Kidney capillary endothelial cell (primary cell): Measurements from ENCODE around the gene JTB.
A peak's percentile ranks its signal among the peaks of the same experiment; 100 is the strongest.

ENCODE experiments used
- DNase-seq: peaks from one replicate; pipeline ENCODE4 v3.0.0-alpha.2; 2018; ENCODE audit warnings: low spot score

Gene JTB

GRCh38 chr1:153978274-153978909 is 918 bp upstream of the JTB start:
- no peak for DNase-seq

DNA sequence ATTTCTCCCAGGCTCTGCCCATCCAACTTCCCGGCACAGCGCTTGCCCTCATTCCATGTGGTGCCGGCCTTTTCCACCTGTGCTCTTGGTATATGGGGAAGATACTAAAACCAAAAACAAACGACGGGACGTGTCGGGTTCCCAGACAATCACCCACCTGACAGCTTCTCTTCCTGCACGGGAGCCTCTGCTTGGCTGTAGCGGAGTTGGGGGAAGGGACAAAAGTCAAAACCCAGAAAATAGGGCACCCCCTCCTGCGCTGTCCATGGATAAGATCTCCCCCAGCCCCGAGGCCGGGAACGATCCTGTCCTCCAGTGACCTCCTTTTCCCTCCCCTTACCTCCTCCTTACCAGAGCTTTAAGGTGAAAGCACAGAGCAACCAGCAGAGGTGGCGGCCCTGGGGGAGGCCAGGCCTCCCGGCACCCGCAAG is 640 bp downstream of the JTB start:
- DNase-seq: no peak

GRCh38 chr1:153973525-153973924 is 3.9 kb downstream of the JTB start:
- DNase-seq: no peak

- no peak for DNase-seq
Observed at GRCh38 chr1:153973071-153973470, 4.4 kb downstream of the JTB start.

DNA sequence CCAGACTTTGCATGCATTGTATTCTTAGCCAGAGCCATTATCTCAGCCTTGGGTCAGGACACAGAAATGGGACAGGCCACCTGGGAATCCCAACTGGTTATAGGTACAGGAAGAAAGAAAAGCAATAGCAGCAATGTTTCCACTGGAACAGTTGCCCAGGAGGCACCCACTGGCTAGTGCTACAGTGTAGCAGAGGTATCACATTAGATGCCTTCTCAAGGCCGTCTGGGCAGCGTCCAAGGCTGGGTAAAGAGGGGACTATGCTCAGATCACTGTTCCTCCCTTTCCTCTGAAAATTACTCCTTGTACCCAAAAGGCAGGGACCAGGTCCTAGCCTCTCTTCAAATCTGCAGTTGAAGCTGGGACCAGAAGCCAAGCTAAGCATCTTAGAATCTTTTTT is 7.1 kb downstream of the JTB start:
- no peak for DNase-seq

- DNase-seq: no peak
Observed at GRCh38 chr1:153968972-153969371, 8.5 kb downstream of the JTB start.

GRCh38 chr1:153968408-153968807 is 9.1 kb downstream of the JTB start:
- no peak for DNase-seq

- DNase-seq: no peak
Observed at GRCh38 chr1:153968000-153968363, 9.5 kb downstream of the JTB start.

DNA sequence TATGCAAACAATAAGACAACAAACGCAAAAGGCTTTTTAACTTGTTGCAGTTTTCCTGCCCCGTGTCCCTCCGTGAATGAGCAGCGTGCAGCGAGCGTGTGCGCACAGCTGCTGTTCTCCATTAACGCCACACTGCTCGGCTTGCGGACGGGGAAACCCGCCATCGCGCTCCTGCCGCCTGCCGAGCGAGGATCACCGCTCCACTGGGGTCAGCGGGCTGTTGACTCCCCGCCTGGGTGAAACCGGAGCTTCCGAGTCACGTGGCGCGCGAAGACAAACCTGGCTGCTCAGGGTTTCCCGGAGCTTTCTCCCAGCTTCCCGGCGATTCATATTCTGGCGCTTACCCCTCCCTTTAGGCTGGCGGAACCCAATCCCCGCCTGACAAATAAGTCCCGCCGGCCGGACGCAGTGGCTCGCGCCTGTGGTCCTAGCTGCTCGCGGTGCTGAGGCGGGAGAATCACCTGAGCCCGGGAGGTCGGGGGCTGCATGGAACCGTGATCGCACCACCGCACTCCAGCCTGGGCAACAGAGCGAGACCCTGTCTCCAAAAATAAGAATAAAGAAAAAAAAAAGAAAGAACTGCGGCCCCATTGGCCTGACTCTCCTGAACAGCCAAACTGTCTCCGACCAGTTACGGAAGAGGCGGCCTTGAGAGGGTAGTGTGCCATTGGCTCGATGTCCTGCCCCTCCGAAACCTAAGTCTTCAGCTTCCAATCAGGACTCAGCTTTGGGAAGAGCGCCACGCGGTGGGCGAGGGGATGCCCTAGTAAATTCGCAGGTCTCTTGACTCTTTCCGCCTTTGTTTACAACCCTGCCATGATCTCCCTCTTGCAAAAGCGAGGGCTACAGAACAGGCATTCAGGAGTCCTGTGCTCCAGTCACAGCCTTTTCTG is 10.1 kb downstream of the JTB start, which contains the start of gene CREB3L4:
TSS of gene CREB3L4 (plus strand) at position 796 of the 893 bp plus-strand sequence. CDS start 624 bp downstream, outside the sequence.
- peak; percentile 97 for DNase-seq

DNA sequence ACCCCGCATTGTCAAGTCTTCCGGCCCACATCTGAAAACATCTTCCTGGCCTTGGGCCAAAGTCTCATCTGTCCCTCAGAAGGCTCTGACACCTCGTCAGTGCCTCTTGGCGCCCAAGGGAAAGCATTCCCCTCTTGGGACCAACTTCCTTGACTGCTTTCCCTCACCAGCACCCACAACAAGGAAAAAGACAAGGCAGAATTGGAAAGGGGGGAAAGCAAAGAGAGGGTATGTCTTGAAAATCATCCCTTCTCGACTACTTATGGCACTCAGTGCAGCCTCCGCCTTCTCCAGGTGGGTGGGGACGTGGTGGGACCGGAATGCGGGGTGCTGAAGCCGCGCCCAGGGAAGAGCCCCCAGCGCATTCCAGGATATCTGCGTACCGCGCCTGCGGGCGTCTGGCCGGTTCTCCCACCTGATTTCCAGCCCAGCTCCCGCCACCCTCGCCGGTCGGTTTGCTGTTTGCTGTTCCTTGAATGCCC is 13.6 kb downstream of the JTB start:
- DNase-seq: peak; percentile 50

DNA sequence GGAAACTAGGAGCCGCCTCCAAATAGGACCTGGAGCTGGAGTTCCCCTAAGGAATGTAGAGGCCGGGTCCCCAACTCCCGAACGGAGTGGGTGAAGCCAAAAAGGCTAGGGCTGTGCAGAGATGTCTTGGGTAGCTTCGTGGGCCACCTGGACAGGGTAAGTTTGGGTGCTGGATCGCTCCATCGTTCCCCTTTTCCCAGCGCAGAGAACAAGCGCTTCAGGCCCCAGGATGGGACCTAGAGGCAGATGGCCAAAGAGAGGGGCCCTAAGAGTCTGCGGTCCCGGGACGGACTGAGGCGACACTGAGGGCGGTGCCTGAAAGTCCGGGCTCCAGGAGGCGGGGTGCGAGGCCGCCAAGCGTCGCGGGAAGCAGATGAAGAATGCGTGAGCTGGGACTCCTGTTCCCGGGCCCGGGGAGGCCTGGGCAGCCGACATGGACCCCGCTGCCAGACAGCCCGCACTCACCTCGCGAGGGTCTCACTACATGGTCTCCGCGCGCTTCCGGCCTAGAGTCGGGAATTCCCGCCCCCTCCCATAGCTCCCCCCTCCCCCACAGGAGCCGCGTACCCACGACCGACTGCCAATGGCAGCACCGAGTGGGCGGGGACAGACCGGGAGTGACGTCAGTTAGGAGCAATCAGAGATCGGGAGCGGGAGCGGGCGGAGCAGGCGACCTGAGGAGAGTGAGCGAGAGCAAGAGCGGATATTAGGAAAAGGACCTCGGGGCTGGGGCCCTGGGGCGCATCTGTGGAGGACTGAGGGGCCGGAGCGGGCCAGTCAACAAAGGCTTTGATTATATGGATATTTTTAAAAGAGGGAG is 14.2 kb downstream of the JTB start, which contains the start of gene SLC39A1:
TSS of gene SLC39A1 (minus strand) at position 508 of the 820 bp plus-strand sequence. CDS start 822 bp downstream, outside the sequence.
- peak; percentile 92 for DNase-seq

DNA sequence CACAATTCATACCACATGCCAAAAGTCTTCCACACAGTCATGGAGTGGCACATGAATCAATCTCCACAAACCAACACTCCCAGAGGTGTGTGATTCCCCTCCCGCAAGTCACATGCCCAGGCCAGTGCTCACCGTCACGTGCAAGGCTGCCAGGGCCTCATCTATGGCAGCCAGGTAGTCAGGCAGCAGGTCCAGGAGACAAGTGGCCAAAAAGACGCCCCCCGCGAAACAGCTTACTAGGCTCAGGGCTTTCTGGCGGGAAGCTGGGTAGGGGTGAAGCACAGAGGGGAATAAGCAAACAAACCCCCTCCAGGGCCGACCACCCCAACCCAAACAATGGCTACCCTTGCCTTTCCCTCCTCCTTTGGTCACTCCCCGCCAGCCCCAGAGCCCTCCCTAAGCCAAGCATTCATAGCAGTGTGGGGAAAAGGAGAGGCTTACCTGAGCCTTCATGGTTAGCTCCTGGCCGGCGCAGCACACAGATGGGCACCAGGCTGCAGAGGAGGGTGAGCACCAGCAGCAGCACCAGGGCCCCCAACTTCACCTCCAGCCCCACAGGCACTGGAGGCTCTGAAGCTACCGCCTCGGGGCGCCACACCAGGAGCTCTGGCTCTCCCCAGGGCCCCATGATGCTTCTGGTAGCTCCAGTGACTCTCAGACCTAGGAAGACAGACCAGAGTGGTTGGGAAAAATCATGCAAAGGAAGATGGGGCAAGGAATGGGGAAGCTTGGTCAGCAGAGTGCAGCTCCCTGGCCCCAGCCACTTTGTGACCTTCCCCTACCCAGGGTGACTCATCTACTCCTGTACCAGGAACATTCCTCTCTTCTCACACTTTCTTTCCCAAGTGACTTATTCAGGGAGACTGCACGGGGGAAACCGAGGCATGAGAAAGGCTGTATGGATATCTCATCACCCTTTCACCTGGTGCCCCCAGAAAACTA is 15.1 kb downstream of the JTB start:
- peak; percentile 40 for DNase-seq

GRCh38 chr1:153961421-153961820 is 16.1 kb downstream of the JTB start:
- no peak for DNase-seq

GRCh38 chr1:153960206-153960605 is 17.3 kb downstream of the JTB start:
- no peak for DNase-seq

DNA sequence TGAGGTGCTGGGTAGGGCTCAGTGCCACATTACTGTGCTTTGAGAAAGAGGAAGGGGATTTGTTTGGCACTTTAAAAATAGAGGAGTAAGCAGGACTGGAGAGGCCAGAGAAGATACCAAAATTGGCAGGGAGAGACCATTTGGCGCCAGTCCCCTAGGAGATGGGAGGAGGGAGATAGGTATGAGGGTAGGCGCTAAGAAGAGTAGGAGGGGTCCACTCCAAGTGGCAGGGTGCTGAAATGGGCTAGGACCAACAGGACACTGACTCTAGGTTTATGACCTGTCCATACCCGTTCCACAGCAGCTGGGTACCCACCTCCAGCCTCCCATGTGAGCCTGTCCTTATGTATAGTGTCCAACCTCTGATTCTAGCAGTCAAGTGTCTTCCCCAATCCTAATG is 18.0 kb downstream of the JTB start:
- DNase-seq: no peak

GRCh38 chr1:153958961-153959260 is 18.6 kb downstream of the JTB start:
- DNase-seq: no peak

DNA sequence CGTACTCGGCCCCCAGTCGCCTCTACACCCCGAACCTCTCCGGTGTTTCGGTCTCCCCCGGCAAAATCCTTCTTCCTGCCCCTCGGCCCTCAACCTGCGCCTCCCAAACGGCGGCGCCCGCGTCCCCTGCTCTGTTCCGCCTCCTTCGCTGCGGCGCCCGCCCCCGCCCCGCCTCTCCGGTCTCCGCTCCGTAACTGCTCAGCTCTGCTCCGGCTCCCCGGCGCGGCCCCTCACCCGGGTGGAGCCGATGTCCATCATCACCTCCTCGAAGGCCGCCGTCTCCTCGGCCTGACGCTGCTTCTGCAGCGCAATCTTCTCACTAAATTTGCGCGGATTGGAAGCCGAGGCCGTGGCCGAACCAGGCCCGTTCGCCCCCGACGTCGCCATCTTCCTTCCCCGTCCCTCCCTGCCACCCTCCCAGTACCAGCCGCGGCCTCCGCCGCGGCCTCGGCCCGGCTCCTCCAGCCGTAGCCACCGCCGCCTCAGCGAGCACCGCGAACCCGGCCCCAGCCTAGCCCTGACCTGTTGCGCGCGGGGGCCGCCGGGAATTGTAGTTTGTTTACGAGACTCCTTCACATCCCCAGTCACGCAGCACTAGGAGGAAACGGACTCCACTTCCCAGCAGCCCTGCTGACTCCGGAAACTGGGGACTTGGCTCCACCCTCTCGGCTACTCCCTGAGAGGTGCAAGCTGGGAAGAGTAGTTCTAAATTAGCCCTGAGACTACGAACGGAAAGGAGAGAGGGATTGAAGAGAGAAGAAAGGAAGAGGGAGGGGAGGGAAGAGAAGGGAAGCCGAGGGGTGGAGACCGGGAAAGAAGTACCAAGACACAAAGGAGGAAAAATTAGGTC is 19.1 kb downstream of the JTB start, which contains the start of gene CRTC2:
TSS of gene CRTC2 (minus strand) at position 502 of the 850 bp plus-strand sequence. CDS start at position 387, 115 bp downstream.
- peak; percentile 95 for DNase-seq

DNA sequence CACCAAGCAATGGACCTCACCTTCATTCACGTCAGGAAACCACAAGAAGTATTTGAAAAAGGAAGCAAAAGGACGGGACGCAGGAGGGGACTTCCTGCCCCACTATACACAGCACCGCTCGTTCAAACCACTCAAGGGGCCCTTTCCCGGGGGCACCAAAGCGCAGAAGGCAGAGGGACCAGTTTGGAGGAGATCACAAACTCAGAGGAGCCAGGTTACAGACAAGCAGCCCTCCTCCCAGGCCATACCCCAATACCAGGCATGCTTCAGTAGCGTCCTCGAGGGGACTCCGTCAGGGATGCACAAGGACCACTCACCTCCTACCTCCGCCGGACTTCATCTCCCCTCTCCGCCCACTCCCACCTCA is 19.7 kb downstream of the JTB start:
- DNase-seq: no peak

GRCh38 chr1:153956997-153957715 is 20.3 kb downstream of the JTB start:
- no peak for DNase-seq

DNA sequence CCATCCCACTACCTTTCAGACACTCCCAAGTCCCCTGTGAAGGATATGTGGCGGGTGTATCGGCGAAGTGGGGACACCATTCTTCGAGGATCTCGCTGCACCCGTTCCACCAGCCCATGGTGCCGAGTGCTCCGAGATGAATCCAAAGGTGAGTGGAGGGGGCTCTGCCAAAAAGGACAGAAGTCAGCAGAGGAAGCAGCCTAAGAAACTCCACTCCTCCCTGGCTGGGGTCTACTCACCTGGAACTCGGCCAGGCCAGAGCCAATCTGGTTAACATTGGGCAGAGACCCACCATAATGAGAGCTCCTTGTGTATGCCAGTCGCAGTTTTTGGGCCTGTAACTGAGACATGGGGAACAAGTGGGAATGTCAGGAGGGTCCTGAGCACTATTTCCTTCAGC is 22.6 kb downstream of the JTB start:
- no peak for DNase-seq
